GM23248 (cell line): ENCODE results near the gene GALNT17.

Experiments used
- EZH2 ChIP-seq: fragments of 200-600 bp; sonication (generic); IDR thresholded peaks from 2 replicates; pipeline ENCODE4 v1.6.1; 2018; ENCODE audit warnings: antibody characterized with exemption, mild to moderate bottlenecking; ENCODE audit not compliant: insufficient read depth, poor library complexity, severe bottlenecking
- EZH2phosphoT487 ChIP-seq: fragments of 200-600 bp; sonication (generic); IDR thresholded peaks from 2 replicates; pipeline ENCODE4 v1.6.1; 2018; ENCODE audit warnings: antibody characterized with exemption, moderate library complexity, mild to moderate bottlenecking, low read depth; ENCODE audit not compliant: insufficient read depth

DNA sequence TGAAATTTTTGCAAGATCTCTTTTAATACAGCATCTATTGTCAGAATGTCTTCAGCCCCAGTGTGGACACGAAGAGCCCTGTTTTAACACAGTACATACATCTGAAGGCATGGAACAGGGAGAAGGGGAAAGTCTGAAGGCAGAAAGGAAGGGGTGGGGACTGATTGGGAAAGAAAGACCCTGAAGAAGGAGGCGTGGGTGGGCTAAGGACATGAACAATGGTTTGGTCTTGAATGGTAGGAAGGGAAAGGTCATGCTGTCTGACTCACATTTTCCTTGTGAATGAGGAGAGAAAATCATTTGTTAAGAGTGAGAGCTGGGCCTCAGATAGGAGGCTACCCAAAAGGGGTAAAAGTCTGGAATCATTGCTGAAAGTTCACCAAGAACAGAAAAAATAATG, 297.1 kb downstream of the GALNT17 start:
- no peak for TF ChIP-seq EZH2
- TF ChIP-seq EZH2phosphoT487 = no peak
